ENCODE measurements around the gene NDUFB3. TPM values are rescaled to one million over a fixed set of nuclear protein-coding genes. Genes with fewer than 3 reads are reported as not detected.
"Not testable (repeated sequence)": the region's sequence is repeated elsewhere in the genome, so short reads cannot be mapped to it uniquely, and the experiment has no call there.

The NDUFB3 gene
- total RNA-seq, 3 donors from 2014 or later: 100 to 145 (median 134) TPM

- intact Hi-C loops (cut with DNase I, micrococcal nuclease): no loop called here
- Histone ChIP-seq H3K4me3 (no peak overlapping the region), H3K9me3 (no peaks in the 10 kb centered on the region), H3K36me3 (ENCODE audit: low read depth) (no peaks in the 10 kb centered on the region), H3K4me1 (ENCODE audit: low read depth) (no peaks in the 10 kb centered on the region)
- no peak for DNase-seq
- TF ChIP-seq CTCF (IDR thresholded peaks at IDR 0.05): no peak
- ATAC-seq: no peak
Measured at GRCh38 chr2:201114846-201115245, 43.0 kb downstream of the NDUFB3 start.

GRCh38 chr2:201116115-201116958 lies 44.5 kb downstream of the NDUFB3 start, which contains the start of gene CFLAR:
TSS of gene CFLAR (plus strand) at chr2:201116164. CDS start at chr2:201129866, 13,702 bp downstream.
- Histone ChIP-seq H3K9me3 (no peaks in the 10 kb centered on the region), H3K4me3 (peak within 1 kb of the TSS; percentile 97), H3K36me3 (ENCODE audit: low read depth) (no peaks in the 10 kb centered on the region), H3K4me1 (ENCODE audit: low read depth) (no peaks in the 10 kb centered on the region)
- ATAC-seq (peak; percentile 68), DNase-seq (peak; percentile 85 to 92 (median 85))
- intact Hi-C loops (cut with DNase I, micrococcal nuclease): no loop called here
- TF ChIP-seq CTCF (IDR thresholded peaks at IDR 0.05): no peak

GRCh38 chr2:201116959-201117734 lies 45.3 kb downstream of the NDUFB3 start:
- H3K9me3 ChIP-seq: no peaks in the 10 kb centered on the region
- H3K4me1 ChIP-seq (ENCODE audit: low read depth): no peaks in the 10 kb centered on the region
- intact Hi-C loops (cut with DNase I, micrococcal nuclease): no loop called here
- TF ChIP-seq CTCF (IDR thresholded peaks at IDR 0.05): no peak
- H3K4me3 ChIP-seq: peak overlapping the region; percentile 97
- ATAC-seq: peak; percentile 32
- H3K36me3 ChIP-seq (ENCODE audit: low read depth): no peaks in the 10 kb centered on the region
- DNase-seq: peak in 1 of 3 donors; percentile 75

- H3K4me1 ChIP-seq (ENCODE audit: low read depth); ATAC-seq; H3K9me3 ChIP-seq; intact Hi-C loops (cut with DNase I, micrococcal nuclease); H3K36me3 ChIP-seq (ENCODE audit: low read depth): not testable (repeated sequence)
- DNase-seq: peak in 1 of 3 donors; percentile 56
- peak overlapping the region; percentile 97 for H3K4me3 ChIP-seq
Measured at GRCh38 chr2:201117735-201118094, 45.9 kb downstream of the NDUFB3 start.

- Histone ChIP-seq H3K4me1 (ENCODE audit: low read depth) (no peaks in the 10 kb centered on the region), H3K9me3 (no peaks in the 10 kb centered on the region), H3K4me3 (peak overlapping the region; percentile 31), H3K36me3 (ENCODE audit: low read depth) (no peaks in the 10 kb centered on the region)
- peak; percentile 60 for ATAC-seq
- TF ChIP-seq CTCF (IDR thresholded peaks at IDR 0.05): no peak
- intact Hi-C loops (cut with DNase I, micrococcal nuclease): no loop called here
- peak; percentile 90 to 95 (median 94) for DNase-seq
Measured at GRCh38 chr2:201118121-201118960, 46.5 kb downstream of the NDUFB3 start.
